Uterus (tissue), 2 donors: ENCODE data around the gene LIMCH1.

Experiments used
- POLR2A ChIP-seq, 2 donors: fragments of 450-650 bp; IDR thresholded peaks; one replicate each; pipeline ENCODE4 v1.6.1; 2016; ENCODE audit warnings: antibody characterized with exemption in 2 of 2, mild to moderate bottlenecking in 1 of 2, moderate library complexity in 1 of 2
- TF ChIP-seq, protein P1 (sequence below), 4 experiments: fragments of 200-600 bp in 2 of 4; fragments of 450-650 bp in 2 of 4; sonication (generic) in 2 of 4; IDR thresholded peaks; one replicate each; pipeline ENCODE4 v1.5.1; 2016 to 2019; ENCODE audit warnings: antibody characterized with exemption in 4 of 4, mild to moderate bottlenecking in 2 of 4, moderate library complexity in 1 of 4

DNA sequence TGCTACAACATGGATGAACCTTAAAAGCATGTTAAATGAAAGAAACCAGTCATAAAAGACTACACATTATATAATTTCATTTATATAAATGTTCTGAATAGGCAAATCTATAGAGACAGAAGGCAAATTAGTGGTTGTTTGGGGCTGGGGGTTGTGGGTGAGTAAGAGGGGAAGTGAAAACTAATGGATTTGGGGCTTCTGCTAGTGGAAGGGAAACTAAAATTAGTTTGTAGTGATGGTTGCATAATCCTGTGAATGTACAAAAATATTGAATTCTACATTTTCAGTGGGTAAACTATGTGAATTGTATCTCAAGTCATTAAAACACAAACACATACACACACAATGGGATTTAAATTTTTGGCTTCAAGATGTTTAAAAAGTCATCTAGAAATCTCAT, 25.4 kb upstream of the LIMCH1 start:
- TF ChIP-seq POLR2A (IDR thresholded peaks at IDR 0.05), result no peak
- TF ChIP-seq, protein P1, sequence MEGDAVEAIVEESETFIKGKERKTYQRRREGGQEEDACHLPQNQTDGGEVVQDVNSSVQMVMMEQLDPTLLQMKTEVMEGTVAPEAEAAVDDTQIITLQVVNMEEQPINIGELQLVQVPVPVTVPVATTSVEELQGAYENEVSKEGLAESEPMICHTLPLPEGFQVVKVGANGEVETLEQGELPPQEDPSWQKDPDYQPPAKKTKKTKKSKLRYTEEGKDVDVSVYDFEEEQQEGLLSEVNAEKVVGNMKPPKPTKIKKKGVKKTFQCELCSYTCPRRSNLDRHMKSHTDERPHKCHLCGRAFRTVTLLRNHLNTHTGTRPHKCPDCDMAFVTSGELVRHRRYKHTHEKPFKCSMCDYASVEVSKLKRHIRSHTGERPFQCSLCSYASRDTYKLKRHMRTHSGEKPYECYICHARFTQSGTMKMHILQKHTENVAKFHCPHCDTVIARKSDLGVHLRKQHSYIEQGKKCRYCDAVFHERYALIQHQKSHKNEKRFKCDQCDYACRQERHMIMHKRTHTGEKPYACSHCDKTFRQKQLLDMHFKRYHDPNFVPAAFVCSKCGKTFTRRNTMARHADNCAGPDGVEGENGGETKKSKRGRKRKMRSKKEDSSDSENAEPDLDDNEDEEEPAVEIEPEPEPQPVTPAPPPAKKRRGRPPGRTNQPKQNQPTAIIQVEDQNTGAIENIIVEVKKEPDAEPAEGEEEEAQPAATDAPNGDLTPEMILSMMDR (IDR thresholded peaks at IDR 0.05), result no peak
